GM18502 (cell line): ENCODE measurements around the gene CCDC178.
"Not testable (repeated sequence)": the region's sequence is repeated elsewhere in the genome, so short reads cannot be mapped to it uniquely, and the experiment has no call there.

ENCODE experiments used
- ATAC-seq: cut with Tn5 transposase; IDR thresholded peaks from one replicate; pipeline ENCODE4 v1.9.1; 2021; ENCODE audit warnings: mild to moderate bottlenecking; ENCODE audit not compliant: unreplicated experiment, poor library complexity

Gene CCDC178

DNA sequence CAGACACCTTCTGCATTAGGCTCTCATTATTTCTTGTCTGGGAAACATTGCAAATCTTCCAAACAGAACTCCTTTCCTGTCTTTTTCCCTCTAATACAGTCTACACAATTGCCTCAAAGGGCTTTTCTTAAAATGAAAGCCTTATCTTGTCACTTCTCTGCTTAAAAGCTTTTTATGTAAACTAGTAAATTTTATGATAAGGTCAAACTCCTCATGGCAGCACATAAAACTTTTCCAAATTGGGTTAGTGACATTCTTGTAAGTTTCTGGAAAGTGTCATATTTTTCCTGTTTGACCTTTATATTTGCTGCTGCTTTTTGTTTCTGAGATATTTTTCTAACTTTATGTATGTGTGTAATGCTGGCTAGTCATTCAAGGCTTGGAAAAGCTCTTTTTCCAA, 406.3 kb downstream of the CCDC178 start:
- no peak for ATAC-seq

DNA sequence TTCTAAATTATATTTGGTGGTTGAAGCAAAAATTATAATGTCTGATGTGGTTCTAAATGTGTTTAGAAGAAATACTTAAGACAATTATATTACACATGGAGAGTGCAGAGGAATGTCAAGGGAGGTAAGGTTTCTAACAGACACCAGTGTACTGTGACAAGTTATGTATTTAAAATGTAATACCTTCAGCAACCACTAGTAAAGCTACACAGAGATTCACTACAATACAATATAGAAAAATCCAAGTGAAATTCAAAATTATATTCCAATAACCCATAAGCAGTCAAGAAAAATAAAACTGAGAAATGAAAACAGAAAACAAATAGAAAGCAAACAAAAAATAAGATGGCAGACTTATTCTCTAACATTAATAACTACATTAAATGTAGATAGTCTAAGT, 418.2 kb downstream of the CCDC178 start:
- ATAC-seq: peak; percentile 61

DNA sequence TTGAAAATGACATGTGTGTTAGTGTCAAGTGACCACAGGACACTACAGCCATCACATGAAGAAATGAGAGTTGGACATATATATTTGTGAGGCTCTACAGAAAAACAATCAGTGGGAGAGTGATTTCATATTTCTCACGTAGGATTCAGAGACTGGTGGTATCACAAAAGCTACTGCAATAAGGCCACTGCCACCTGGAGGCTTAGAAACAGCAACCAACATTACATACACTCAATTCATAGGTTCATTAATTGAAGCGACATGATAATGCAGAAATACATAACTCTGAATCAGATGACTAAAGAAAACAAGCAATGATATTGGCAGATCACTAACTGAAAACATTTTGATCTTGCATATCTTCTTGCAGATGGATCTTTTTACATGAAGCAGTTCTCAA, 419.6 kb downstream of the CCDC178 start:
- no peak for ATAC-seq

DNA sequence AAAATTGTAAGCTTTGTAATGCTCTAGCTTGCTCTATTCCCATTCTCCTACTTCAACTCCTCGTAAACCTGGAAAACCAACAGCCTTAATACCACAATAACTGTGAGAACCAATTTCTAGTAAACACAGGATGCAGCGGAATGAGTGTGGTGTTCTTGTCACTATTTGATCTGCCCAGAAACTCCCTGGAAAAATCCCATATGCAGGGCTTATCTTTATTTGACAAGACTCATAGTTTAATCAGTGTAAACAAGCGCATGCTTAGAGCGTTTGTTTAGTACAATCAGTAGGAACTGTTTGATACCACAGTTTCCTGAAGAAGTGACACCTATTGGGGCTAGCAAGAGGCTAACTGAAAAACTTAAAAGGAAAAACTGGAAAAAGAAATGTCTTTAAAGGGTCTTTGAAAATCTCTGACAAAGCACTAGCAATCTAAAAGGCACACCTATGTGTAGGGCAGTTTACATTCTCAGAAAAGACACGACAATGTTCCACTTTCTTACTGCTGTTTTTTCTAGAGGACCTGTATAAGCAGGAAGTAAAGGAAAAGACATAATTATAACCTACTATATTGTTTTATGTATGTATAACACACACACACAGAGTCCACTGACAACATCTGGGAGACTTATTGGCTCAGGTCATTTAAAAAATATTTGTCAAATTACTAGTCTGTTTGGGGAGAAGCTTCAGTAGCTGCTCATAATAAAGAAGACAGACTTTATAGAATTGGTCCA, 426.3 kb downstream of the CCDC178 start:
- ATAC-seq: no peak

DNA sequence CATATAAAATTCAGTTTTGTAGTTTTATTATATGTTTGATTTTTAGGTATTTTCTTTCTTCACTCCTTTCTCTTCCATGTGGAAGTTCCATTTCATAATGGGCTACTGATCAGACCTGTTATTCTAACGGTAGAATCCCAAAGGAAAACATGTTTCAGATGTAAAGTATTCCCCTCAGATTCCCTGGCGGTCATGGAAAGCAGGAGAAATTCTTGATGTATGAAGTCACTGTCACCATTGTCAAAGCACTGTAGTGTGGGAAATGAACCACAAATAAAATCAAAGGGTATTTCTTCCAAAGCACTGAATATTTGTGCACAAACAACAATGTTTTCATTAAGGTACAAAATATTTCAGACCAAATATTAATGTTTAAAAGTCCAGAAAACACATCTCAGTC, 430.4 kb downstream of the CCDC178 start:
- ATAC-seq: no peak

DNA sequence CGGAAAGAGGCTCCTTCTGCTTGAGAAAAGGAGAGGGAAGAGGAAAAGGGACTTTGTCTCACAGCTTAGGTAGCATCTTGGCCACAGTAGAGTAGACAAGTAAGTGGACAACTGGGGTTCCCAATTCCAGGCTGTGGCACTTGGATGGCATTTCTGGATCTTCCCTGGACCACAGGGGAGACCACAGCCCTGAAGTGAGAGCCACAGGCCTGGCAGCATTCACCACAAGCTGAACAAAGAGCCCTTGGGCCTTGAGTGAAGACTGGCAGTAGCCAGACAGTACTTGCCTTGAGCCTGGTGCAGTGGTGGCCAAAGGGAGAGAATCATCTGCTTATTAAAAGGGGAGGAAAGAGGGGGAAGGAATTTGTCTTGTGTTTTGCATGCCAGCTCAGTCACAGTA, 441.6 kb downstream of the CCDC178 start:
- no peak for ATAC-seq

DNA sequence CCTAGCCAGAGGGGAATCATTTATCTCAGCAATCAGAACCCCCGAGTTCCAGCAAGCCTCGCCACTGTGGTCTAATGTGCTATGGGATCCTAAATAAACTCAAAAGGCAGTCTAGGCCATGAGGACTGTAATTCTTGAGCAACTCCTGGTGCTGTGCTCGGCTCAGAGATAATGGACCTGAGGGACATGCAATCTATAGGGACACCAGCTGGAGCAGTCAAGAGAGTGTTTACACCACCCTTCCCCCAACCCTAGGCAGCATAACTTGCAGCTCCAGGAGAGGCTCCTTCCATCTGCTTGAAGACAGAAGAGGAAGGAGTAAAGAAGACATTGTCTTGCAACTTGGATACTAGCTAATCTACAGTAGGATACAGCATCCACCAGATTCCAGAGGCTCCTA, 442.2 kb downstream of the CCDC178 start:
- no peak for ATAC-seq

DNA sequence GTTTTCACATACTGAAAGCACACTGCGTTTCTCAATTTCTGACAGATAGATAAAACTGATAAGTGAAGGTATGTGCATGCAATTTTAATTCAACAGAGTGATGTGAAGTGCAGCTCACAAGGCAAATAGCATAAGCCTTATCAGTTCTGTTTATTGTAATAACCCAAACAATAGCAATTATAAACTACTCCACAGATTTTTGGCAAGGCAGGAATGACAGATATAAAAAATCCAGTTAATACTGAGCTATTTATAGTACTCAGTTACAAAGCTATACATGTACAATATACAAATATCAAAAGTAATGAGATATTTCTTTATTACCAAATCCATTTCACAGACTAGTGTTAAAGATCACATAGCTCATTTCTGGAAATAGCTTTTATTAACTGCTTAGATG, 456.8 kb downstream of the CCDC178 start:
- no peak for ATAC-seq

DNA sequence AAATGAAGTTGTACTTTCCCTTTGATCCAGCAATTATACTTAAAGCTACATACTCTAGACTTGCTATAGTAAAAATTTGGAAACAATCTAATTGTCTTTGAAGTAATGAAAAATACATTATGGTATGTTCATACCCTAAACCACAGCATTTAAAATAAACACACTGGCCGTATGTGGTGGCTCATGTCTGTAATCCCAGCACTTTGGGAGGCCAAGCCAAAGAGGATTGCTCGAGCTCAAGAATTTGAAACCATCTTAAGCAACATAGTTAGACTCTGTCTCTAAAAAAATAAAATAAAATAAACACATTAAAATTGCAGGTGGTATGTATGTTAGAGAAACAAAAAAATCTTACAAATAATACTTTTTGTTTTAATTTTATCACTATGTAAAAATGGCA, 459.6 kb downstream of the CCDC178 start:
- ATAC-seq: no peak

DNA sequence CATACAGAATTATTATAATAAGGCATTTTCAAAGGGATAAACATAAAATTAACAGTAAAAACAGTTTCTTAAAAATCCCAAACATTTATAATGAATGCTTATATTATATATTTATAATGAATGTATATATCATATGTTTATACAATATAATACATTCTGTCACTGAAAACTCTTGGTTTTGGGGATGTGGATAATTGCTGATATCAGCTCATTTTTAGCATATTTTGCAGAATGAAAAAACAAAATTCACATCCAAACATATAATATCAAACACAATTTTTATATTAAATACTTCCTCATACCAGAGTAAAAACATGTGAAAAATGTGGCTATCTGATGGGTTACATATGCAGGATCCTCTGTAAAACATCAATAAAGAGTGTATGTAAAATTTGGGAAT, 465.0 kb downstream of the CCDC178 start:
- ATAC-seq: no peak

DNA sequence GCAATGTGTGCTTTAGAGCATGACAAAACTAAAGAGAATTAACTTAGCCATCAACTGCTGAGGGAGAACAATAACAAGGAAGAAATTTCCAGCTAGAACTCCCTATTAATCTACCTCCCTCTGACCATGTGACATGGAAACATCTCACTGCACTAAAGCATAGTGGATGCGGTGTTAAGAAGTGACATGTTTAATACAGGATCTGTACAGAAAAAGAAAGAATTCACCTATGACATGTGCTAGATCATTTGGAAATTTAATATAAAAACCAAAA, 465.4 kb downstream of the CCDC178 start:
- no peak for ATAC-seq

DNA sequence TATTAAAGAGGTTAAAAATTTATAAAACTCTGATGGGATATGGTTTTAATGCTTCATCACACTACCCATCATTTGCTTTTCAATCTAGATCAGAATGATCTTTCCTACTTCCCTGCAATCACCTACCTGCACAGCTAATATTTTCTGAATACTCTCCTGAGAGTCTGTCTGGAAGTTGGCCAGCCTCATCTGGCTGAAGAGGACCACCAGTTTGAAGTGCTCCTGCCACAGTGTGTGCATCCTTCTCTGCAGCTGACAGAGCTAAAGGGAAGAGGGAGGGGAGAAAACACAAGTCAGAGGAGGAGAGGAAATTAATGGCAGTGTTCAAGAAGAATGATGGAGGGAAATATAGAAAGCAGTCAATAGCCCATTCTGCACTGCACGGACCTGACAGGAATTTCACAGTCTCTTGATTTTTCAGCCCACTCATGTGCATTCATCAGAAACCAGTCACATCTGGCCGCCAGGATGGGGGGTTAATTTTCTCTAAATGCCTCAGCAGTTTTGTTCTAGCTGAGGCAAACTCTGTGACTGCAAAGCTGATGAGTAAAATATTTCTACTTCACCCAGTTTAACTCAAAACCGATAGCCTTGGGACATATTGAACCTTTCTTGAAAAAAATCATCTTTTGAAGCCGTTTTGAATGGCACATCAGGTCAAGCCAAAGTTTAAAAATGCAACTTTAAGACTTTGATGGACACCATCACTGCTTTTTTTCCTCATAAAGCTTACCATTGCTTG, 465.9 kb downstream of the CCDC178 start:
- peak; percentile 91 for ATAC-seq

DNA sequence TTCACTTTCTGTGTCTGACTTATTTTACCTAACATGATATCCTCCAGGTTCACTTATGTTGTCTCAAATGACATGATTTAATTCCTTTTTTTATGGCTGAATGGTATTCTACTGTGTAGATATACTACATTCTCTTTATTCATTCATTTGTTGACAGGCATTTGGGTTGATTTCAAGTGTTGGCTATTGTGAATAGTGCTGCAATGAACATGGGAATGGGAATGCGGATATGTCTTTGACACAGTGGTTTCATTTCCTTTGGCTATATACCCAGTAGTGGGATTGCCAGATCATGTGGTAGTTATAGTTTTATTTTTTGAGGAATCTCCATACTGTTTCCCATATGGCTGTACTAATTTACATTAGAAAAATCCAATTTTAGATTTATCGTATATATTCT, 472.3 kb downstream of the CCDC178 start:
- no peak for ATAC-seq

DNA sequence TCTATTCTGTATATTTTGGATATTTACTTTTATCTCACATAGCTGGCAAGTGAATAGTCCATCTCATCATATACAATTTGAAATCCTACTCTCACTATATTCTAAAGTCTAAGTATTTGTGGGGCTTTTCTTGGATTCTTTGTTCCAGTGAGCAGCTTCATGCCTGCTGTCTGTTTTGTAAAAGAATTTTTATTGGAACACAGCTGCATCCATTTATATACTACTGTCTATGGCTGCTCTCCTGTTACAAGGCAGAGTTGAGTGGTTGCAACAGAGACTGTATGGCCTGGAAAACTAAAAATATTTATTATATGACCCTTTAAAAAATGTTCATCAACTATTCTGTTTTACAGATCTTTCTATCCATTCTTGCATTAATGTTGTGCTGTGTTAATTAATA, 474.4 kb downstream of the CCDC178 start:
- ATAC-seq: no peak

DNA sequence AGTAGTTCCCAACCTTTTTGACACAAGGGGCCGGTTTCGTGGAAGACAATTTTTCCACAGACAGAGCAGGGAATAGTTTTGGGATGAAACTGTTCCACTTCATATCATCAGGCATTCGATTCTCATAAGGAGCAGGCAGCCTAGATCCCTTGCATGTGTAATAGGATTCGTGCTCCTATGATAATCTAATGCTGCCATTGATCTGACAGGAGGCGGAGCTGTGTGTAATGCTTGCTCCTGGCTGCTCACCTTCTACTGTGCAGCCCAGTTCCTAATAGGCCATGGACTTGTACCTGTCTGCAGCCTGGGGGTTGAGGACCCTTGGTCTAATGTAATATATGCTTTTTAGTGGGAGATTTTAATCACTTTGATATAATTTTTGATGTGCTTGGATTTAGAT, 479.0 kb downstream of the CCDC178 start:
- no peak for ATAC-seq

DNA sequence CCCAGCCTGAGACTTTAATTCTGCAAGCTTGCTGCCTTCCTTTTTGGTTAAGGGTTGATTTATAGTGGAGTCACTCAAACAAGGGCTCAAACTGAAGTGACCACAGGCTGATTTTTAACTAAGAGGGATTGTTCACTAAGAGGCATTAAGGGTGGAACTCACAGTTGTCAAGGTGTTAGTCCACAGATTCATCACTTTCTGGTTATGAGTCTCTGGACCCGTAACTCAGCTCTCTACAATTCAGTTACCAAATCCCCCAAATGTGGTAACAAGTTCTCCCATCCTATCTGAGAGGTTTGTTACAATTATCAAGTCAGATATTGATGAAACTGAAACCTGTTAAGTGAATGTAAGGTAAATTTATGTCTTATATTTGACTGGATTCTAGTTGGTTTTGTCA, 481.8 kb downstream of the CCDC178 start:
- peak; percentile 63 for ATAC-seq

DNA sequence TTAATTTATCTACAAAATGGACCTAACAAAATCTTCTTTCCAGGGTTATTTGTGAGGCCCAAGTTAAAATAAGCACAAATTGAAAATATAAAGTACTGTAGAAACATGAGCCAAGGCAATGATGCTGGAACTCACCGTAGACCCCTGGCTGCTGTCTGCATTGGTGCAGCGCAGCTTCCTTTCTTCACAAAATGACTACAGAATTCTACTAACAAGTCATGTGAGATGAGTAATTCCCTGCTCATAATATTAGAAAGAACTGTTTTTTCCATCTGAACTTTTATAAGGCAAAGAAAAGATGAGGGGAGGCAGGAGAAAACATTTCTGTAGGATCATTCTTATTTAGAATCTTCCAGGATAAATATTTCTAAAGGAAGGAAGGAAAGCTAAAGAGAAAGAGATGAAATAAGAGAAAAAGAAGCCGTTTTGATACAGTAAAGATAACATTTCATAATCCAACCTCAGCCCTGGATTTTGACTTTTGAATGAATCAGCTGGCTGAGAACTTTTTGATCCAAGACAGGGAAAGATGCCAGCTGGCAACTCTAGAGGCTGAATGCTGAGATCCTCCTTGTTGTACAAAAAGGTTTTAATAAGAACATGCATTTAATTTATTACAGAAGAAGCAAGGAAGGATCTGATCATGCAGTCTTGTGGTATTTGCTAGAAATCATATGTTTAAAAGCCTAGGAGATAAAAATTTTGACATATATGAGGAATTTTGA, 483.8 kb downstream of the CCDC178 start:
- no peak for ATAC-seq

DNA sequence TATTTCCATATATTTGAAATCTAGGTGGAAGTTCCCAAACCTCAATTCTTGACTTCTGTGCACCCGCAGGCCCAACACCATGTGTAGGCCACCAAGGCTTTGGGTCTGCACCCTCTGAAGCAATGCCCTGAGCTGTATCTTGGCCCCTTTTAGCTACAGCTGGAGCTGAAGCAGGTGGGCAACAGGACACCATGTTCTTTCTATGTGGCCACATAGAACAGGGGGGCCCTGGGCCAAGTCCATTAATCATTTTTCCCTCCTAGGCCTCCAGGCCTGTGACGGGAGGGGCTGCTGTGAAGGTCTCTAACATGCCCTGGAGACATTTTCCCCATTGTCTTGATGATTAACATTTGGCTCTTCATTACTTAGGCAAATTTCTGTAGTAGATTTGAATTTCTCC, 488.2 kb downstream of the CCDC178 start:
- ATAC-seq: not testable (repeated sequence)

DNA sequence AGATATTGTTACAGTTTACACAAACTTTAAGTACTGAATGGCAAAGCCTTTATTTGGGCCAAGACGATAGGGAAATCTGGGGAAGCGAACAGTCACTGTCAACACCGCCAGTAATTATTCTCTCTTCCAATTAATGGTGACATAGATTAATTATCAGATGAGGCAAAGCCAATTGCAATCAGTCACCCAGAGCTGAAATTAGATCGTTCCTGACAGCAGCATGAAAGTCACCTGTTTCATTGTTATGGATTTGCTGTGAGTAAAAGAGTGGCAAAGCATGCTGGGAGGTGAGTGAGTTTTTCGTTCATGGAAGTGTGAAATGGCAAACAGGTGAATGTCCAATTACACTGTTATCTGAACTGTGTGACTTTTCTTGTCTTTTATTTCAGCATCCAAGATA, 502.9 kb downstream of the CCDC178 start:
- ATAC-seq: no peak

DNA sequence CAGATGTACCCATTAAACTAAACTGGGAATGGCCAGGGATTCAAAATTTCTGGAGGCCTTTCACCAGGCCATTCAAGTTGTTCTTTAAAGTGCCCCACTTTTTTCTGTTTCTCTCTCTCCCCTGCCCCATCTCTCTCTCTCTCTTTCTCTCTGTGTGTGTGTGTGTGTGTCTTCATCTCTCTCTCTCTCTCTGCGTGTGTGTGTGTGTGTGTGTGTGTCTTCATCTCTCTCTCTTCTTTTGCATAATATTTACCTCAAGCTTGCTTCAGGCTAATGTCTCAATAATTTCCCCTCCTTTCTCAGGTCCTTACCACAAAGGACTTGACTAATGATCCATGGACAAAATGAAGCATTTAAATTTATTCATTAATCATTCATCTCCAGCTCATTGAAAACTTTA, 503.5 kb downstream of the CCDC178 start:
- ATAC-seq: no peak

DNA sequence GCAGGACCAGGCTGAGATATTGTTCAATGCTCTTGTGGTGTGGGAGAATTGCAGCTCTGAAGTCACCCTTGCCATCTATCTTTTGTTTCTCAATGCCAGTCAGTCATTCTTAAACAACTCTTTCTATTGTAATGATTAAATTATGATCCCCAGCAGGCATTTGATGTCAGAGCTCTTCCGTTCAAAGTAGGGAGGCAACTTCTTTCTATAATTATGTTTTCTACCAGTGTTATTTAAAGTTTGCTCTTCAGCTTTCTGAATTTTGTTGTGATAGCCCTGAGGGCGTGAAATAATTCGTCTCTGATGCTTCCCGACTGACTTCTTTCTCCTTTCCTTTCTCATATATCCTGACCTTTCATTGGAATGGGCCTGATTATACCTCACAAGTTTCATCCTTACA, 506.3 kb downstream of the CCDC178 start:
- no peak for ATAC-seq
